Kidney epithelial cell (primary cell): Measurements from ENCODE around the gene CCDC71. TPM values are rescaled to one million over a fixed set of nuclear protein-coding genes. Genes with fewer than 3 reads are reported as not detected.

Experiments
- DNase-seq: peaks from one replicate; pipeline ENCODE4 v3.0.0-alpha.2; 2010; ENCODE audit warnings: low read depth
- H3K27me3 ChIP-seq: 2 replicates; pipeline ENCODE4 v1.6.0; 2011; ENCODE audit warnings: low read length; ENCODE audit not compliant: control insufficient read depth, insufficient read depth
- H3K36me3 ChIP-seq: 2 replicates; pipeline ENCODE4 v1.5.1; 2011; ENCODE audit warnings: low read length; ENCODE audit not compliant: control insufficient read depth, insufficient read depth
- H3K4me3 ChIP-seq: 2 replicates; pipeline ENCODE4 v1.5.1; 2011; ENCODE audit warnings: low read depth, mild to moderate bottlenecking, control low read depth, low read length
- total RNA-seq: library from RNA; depleted of rRNA; stranded (reverse); fragments of >200 nt; gene quantifications from 2 replicates; pipeline ENCODE4 v1.2.3, GENCODE V29; 2015
- TF ChIP-seq, protein P1 (sequence below): IDR thresholded peaks from 2 replicates; pipeline ENCODE4 v1.5.1; 2011; ENCODE audit warnings: mild to moderate bottlenecking, moderate library complexity, low read length, control low read depth, inconsistent platforms; ENCODE audit not compliant: insufficient read depth, poor library complexity, severe bottlenecking

The CCDC71 gene
- total RNA-seq, 1 donor from 2014 or later, result 41.2 TPM

DNA sequence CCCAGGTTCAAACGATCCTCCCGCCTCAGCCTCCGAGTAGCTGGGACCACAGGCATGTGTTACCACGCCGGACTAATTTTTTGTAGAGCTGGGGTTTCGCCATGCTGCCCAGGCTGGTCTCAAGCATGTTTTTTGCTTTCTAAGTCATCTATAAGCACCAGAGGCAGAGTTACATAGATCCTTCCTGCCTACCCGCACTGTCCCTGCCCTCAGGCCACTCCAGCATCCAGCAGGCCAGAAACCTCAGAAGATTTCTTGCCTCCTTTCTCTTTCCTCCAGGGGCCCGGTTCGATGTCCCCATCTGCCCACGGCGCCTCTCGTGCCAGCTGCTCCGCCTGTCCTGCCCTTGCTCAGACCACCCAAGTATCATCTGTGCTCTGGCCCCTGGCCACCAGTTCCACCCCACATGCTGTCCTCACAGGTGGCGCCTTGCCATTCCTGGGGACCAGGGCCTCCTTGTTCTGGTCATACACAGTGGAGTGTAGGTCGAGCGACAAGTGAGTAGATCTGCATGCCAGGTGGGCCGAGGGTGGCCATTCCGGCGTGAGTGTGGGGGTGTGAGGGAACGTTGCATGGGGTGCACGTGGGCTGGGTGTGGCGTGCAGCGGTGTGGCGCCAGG is 32.6 kb upstream of the CCDC71 start:
- Histone ChIP-seq H3K27me3 (no peaks in the 10 kb centered on the region), H3K36me3 (no peaks in the 10 kb centered on the region), H3K4me3 (peak overlapping the region; percentile 21)
- DNase-seq, result no peak
- TF ChIP-seq, protein P1, sequence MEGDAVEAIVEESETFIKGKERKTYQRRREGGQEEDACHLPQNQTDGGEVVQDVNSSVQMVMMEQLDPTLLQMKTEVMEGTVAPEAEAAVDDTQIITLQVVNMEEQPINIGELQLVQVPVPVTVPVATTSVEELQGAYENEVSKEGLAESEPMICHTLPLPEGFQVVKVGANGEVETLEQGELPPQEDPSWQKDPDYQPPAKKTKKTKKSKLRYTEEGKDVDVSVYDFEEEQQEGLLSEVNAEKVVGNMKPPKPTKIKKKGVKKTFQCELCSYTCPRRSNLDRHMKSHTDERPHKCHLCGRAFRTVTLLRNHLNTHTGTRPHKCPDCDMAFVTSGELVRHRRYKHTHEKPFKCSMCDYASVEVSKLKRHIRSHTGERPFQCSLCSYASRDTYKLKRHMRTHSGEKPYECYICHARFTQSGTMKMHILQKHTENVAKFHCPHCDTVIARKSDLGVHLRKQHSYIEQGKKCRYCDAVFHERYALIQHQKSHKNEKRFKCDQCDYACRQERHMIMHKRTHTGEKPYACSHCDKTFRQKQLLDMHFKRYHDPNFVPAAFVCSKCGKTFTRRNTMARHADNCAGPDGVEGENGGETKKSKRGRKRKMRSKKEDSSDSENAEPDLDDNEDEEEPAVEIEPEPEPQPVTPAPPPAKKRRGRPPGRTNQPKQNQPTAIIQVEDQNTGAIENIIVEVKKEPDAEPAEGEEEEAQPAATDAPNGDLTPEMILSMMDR, result no peak

DNA sequence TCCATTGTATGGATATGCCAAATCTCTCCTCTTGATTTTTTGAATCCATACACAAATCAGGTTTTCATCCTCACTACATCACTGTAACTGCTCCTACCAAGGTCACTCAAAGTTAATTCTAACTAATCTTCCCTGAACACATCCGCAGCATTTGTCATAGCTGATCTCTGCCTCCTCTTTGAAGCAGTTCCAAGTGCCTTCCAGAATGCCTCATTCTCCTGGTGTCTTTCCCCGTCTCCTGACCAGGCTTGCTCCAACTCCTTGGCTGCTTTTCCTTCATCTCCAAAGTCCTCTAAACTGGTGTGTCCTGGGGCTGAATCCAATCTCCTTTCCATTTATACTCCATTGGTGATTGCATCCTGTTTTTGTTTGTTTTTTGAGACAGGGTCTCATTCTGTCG is 32.0 kb upstream of the CCDC71 start:
- TF ChIP-seq, protein P1, result no peak
- H3K4me3 ChIP-seq, result no peak overlapping the region
- no peaks in the 10 kb centered on the region for H3K36me3 ChIP-seq
- no peak for DNase-seq
- no peaks in the 10 kb centered on the region for H3K27me3 ChIP-seq

DNA sequence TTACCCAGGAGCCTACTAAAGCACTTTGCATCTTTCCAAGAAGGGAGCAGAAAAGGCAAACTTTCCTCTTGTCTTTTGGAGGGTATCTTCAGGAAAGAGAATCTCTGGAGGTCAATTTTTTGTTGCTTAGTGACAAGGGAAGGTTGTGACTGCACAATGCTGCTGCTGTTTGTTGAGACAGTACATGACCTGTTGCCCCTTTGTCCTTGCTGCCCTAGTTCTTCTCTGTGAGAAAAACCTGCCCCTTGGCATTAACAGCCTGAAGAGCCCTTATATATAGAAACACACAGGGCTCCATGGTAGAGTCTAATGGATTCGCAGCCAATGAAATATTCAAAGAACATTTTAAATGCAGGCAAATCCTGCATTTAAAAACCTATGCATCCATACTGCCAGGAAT is 25.6 kb upstream of the CCDC71 start:
- Histone ChIP-seq H3K36me3 (no peaks in the 10 kb centered on the region), H3K27me3 (peaks cover 2% of the 10 kb centered on the region), H3K4me3 (no peak overlapping the region)
- TF ChIP-seq, protein P1, result no peak
- DNase-seq, result no peak

DNA sequence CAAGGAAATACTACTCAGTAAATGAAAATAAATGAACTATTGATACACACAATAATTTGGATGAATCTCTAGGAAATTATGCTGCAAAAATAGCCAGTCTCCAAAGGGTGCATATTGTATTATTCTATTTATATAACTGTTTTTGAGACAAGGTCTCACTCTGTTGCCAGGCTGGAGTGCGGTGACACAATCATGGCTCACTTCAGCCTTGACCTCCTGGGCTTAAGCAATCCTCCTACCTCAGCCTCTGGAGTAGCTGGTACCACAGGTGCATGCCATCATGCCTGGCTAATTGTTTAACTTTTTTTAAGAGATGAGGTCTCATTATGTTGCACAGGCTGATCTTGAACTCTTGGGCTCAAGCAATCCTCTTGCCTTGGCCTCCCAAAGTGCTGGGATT is 17.7 kb upstream of the CCDC71 start:
- TF ChIP-seq, protein P1, result no peak
- Histone ChIP-seq H3K36me3 (no peaks in the 10 kb centered on the region), H3K27me3 (no peaks in the 10 kb centered on the region), H3K4me3 (no peak overlapping the region)
- no peak for DNase-seq

DNA sequence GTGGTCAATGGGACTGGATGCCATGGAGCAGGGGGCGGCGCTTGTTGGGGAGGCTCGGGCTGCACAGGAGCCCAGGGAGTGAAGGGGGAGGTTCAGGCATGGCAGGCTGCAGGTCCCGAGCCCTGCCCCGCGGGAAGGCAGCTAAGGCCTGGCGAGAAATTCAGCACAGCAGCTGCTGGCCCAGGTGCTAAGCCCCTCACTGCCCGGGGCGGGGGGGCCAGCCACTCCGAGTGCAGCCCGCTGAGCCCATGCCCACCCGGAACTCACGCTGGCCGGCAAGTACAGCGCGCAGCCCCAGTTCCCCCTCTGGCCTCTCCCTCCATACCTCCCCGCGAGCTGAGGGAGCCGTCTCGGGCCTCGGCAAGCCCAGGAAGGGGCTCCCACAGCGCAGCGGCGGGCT is 16.6 kb upstream of the CCDC71 start:
- Histone ChIP-seq H3K27me3 (no peaks in the 10 kb centered on the region), H3K36me3 (no peaks in the 10 kb centered on the region), H3K4me3 (no peak overlapping the region)
- DNase-seq, result no peak
- TF ChIP-seq, protein P1, result no peak

DNA sequence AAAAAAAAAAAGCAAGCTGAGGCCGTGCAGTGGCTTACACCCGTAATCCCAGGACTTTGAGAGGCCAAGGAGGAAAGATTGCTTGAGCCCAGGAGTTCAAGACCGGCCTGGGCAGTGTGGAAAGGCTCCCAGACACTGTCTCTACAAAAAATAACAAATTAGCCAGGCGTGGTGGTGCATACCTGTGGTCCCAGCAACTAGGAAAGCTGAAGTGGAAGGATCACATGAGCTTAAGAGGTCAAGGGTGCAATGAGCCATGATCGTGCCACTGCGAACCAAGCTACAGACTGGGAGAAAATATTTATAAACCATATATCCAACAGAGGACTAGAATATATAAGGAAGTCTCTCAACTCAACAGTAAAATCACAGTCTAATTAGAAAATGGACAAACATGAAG is 15.2 kb upstream of the CCDC71 start:
- no peaks in the 10 kb centered on the region for H3K36me3 ChIP-seq
- H3K4me3 ChIP-seq, result no peak overlapping the region
- TF ChIP-seq, protein P1, result no peak
- DNase-seq, result no peak
- H3K27me3 ChIP-seq, result no peaks in the 10 kb centered on the region
